GM19438 (cell line): ENCODE results near the gene VAMP8.
"Not testable (repeated sequence)": the region's sequence is repeated elsewhere in the genome, so short reads cannot be mapped to it uniquely, and the experiment has no call there.

Source experiments
- ATAC-seq: cut with Tn5 transposase; IDR thresholded peaks from one replicate; pipeline ENCODE4 v1.9.1; 2021; ENCODE audit warnings: low read depth; ENCODE audit not compliant: unreplicated experiment

Gene VAMP8

DNA sequence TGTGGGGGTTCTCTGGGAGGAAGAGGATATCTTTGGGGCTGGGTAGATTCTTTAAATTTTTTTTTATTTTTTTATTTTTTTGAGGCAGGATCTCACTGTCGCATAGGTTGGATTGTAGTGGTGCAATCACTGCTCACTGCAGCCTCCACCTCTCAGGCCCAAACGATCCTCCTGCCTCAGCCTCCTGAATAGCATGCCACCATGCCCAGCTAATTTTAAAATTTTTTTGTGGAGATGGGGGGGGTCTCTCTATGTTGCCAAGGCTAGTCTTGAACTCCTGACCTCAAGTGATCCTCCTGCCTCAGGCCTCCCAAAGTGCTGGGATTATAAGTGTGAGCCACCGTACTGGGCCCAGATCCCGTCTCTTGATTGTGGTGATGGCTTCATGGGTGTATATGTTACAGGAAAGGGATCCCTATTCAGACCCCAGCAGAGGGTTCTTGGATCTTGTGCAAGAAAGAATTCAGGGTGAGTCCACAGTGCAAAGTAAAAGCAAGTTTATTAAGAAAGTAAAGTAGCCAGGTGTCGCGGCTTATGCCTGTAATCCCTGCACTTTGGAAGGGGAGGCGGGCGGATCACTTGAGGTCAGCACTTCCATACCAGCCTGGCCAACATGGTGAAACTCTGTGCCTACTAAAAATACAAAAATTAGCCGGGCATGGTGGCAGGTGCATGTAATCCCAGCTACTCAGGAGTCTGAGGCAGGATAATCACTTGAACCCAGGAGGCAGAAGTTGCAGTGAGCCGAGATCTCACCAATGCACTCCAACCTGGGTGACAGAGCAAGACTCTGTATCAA, 36.5 kb downstream of the VAMP8 start:
- ATAC-seq: no peak

DNA sequence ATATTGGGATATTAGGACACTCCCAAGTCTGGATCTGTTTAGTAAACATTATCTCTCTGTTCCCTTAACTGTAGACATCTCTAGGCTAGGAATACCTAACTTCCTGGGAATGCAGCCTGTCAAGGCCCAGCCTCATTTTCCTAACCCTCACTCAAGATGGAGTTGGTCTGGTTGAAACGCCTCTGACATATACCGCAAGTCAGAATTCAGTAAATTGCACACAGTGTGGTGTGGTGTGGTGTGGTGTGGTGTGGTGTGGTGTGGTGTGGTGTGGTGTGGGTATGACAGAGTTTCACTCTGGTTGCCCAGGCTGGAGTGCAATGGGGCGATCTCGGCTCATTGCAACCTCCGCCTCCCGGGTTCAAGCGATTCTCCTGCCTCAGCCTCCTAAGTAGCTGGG, 37.4 kb downstream of the VAMP8 start:
- not testable (repeated sequence) for ATAC-seq

DNA sequence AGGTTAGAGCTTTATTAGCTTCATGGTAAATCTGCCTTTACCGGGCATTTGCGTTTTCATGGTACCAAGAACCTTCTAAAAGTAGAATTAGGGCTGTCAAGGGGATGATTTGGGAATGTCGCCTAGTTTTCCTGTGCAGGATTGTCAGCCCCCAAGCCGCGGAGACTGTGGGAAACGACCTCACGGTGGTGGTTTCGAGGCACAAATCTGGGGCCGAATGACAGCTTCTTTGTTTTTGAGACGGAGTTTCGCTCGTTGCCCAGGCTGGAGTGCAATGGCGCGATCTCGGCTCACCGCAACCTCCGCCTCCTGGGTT, 38.0 kb downstream of the VAMP8 start:
- no peak for ATAC-seq

DNA sequence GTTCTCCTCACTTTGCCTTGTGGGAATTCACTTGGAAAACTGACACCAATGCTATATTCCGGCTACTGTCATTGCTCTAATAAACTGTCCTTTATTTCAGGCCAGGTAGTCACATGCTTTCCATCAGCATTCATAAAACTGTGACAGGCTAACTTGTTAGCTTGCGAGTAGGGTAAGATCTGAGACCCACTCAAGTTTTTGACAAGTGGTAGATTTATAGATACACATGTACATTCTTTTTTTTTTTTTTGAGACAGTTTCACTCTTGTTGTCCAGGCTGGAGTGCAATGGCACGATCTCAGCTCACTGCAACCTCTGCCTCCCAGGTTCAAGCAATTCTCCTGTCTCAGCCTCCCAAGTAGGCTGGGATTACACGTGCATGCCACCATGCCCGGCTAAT, 40.3 kb downstream of the VAMP8 start:
- ATAC-seq: not testable (repeated sequence)

DNA sequence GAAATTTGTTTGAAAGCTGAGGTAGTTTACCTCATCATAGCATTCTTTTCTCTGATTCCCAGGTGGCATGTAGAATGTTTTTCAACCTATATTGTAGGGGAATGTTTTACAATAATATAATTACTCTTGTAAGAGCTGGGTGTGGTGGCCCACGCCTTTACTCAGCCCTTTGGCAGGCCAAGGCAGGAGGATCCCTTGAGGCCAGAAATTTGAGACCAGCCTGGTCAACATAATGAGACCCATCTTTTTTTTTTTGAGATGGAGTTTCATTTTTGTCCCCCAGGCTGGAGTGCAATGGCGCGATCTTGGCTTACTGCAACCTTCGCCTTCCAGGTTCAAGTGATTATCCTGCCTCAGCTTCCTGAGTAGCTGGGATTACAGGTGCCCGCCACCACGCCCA, 42.2 kb downstream of the VAMP8 start:
- no peak for ATAC-seq

DNA sequence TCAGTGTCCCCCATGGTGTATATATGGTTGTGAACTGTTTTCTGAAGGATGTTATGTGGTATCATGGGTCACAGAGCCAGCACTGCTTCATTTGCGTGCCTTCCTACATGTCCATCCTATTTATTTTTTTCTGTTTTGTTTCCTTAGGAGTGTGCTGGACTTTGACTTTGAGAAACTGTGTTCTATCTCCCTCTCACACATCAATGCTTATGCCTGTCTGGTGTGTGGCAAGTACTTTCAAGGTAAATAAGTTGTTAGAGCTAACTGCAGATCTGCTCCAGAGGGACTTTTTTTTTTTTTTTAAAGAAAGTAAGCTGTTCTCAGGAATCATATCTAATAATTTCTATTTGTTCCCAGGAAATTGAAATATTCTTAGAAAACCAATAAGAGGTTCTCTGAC, 44.0 kb downstream of the VAMP8 start:
- no peak for ATAC-seq

DNA sequence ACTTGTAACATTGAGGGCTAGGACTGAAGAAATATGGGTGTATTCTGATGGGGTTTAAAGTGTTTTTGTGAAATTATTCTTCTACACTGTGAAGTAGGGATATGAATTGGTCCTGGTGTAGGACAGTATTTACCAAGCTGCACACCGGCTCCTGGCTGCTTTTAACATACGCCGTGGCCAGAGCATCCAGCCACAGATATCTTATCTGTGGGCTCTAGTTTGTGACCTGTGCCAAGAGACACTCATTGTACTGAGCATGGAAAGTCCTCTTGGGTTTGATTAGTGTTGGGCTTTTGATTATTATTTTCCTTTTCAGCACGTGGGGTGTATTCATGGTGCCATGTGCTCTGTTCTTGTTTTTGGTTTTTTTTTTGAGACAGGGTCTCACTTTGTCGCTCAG, 46.6 kb downstream of the VAMP8 start:
- no peak for ATAC-seq

DNA sequence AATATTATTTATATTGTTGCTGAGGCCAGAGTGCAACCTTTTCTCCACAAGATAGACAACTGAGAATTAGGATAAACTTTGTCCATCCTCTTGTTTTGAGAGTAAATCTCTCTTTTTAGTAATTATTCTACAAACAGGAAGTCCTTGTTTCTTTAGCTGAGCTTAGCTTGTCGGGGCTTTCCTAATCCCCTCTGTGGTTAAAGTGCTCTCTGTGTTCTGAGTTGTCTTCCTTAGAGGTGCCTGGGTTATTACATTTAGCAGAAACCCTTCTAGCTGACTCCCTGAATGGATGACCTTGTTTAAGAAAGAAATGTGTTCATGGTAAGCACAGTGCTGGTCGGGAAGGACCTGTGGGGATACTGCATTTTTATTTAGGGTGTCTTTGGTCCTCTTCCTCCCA, 51.3 kb downstream of the VAMP8 start:
- no peak for ATAC-seq

DNA sequence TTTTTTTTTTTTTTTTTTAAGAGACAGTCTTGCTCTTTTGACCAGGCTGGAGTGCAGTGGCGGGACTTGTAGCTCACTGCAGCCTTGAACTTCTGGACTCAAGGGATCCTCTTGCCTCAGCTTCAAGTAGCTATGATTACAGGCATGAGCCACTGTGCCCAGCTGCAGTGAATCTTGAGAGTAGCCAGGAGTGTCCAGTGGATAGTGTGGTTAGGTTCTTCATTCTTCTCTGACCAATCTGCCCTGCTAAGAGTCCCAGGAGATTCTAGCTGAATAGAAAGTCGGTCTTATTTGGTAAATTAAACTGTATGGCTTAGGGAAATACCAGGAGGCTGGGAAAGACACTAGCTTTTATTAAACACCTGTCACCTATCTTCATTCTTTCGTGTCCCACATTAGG, 53.9 kb downstream of the VAMP8 start:
- ATAC-seq: no peak
